Non-pigmented ciliary epithelial cell (primary cell): ENCODE results near the gene MSLN.

Experiments
- DNase-seq: peaks from one replicate; pipeline ENCODE4 v3.0.0-alpha.2; 2010; ENCODE audit warnings: low read depth

Gene MSLN

DNA sequence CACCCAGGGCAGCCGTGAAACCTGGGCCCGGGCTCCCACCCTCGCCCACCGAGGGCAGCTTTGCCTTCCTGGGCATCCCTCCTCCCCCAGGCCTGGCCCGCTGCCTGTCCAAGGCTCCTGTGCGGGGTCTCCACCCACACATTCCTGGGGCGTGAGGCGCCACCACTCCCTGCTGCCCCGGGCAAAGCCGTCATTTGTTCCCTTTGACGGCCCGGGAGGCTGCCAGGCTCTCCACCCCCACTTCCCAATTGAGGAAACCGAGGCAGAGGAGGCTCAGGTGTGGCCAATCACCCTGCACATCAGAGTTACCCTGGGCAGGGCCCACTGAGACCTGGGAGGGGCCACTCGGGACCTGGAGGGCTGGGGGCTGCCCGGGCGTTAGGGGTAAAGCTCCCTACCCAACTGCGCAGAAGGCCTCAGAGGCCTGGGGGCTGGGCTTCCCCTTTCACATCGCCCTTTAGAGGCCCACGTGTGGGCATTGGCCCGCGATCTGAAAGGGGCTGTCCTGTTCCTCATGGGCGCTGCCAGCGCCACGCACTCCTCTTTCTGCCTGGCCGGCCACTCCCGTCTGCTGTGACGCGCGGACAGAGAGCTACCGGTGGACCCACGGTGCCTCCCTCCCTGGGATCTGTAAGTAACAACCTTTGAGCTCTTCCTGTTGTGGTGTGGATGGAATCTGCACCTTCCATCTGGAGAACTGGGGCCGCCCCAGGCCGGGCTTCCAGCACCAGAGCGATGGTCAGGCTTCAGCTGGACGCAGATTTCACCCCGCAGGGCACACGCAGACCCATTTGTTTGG, at the start of gene MSLN:
MSLN (plus strand) TSS at position 190 of the 799 bp plus-strand sequence. CDS start 1,947 bp downstream, outside the sequence.
- no peak for DNase-seq

DNA sequence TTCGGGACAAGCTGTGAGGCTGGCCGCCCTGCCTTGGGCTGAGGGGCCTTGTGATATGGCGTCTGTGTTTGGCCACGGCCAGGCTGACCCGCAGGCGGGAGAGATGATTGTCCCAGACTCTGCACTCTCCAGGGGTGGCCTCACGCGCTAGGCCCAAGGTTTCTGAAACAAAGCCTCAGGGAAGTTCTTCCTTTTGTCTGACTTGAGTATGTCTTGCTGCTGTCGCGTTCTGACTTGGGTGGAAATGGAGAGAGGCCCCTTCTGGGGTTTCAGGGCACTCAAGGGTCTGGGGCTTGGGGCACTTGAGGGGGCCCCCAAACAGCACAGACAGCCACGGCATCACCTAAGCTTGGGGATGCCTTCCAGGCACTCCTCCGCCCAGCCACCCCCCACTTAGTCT, 49.5 kb upstream of the MSLN start:
- no peak for DNase-seq

DNA sequence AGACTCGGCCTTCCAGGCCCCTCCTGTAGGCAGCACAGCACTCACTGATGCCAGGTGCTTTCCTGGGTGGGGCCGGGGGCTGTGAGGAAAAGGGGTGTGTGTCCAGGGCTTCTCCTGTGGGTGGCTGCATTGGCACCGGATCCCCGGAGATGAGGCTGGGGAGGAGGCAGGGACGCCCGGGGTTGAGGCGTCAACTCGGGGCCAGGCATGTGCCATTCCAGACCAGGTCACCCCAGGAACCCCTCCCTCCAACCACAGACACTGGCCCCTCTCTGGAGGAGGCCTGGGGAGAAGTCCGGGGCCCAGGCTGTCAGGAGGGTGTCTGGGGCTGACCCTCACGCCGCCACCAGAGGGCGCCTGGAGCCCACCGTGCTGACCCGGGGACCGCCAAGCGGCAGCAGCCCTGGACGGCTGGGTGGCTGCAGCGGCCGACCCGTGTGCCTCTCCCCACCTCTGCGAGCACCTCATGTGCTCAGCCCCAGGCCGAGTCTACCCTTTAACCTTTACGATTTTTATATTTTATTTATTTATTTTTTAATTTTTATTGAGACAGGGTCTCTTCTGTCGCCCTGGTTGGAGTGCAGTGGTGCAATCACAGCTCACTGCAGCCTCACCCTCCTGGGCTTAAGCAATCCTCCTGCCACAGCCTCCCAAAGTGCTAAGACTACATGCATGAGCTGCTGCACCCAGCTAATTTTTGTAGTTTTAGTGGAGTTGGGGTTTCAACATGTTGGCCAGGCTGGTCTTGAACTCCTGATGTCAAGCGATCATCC, 48.8 kb upstream of the MSLN start:
- no peak for DNase-seq

DNA sequence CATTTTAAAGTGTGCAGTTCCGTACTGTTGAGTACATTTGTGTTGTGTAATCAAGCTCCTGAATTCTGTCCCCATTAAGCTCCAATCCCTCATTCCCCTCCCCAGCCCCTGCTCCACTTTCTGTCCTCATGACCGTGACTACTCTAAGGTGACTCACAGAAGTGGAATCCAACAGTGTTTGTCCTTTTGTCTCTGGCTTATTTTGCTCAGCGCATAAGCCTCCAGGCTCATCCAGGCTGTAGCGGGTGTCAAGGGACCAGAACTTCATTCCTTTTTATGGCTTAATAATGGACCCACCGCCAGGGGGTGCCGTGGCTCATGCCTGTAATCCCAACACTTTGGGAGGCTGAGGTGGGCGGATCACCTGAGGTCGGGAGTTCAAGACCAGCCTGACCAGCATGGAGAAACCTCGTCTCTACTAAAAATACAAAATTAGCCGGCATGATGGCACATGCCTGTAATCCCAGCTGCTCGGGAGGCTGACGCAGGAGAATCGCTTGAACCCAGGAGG, 47.7 kb upstream of the MSLN start:
- DNase-seq: peak; percentile 88

DNA sequence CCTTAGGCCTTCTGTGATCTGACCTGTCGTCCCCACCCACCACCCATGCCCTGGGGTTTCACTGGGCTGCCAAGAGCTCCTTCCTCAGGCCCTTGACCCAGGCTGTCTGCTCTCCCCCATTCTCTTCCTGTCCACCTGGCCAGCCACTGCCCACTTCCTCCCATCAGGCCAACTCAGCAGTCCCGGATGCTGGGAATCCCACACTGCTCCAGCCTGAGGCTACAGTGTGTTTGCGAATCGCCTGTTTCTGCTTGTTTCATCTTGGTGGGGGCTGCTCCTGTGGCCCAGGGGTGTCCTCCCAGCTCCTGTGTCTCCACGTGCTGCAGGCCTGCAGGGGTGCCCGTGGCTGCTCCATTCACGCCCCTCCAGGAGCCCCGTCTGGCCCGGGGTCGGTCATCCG, 46.5 kb upstream of the MSLN start:
- no peak for DNase-seq

DNA sequence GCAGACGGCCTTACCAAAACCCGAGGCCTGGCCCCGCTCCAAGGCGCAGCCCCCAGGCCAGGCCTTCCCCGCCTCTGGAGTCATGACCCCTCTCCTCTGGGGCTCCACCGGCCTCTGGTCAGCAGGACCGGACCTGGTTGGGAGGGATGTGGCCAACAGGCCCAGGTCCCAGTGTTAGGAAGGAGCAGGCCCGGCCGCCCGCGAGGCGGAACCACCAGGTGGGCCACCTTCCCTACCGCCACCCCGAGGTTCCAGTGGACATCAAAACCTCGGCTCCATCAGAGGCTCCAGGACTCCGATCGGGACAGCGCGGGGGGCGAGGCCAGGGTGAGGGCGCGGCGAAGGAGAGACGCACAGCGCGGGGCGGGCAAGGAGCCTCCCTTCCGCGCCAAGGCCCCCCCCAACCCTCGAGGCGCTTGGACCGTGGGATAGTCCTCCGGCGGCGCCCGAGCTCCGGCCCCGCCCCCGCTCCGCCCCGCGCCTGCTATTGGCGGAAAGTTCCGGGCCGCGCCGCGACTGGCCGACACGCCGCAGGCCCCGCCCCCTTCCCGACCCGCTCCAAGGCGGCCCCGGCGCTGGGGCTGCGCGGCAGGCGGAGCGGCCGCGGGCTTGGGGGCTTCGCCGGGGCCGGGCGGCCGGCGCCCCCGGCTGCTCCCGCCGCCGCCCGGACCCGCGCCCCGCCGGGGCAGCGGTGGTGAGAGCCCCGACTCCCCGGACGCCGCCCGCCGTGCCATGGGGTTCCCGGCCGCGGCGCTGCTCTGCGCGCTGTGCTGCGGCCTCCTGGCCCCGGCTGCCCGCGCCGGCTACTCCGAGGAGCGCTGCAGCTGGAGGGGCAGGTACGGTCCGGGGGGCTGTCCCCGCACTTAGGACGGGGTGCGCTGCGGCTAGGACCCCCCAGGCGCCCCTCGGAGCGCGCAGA, 45.7 kb upstream of the MSLN start, which contains the start of gene METRN:
METRN (plus strand) TSS at position 561 of the 919 bp plus-strand sequence; CDS start at position 733, 172 bp downstream.
- no peak for DNase-seq

DNA sequence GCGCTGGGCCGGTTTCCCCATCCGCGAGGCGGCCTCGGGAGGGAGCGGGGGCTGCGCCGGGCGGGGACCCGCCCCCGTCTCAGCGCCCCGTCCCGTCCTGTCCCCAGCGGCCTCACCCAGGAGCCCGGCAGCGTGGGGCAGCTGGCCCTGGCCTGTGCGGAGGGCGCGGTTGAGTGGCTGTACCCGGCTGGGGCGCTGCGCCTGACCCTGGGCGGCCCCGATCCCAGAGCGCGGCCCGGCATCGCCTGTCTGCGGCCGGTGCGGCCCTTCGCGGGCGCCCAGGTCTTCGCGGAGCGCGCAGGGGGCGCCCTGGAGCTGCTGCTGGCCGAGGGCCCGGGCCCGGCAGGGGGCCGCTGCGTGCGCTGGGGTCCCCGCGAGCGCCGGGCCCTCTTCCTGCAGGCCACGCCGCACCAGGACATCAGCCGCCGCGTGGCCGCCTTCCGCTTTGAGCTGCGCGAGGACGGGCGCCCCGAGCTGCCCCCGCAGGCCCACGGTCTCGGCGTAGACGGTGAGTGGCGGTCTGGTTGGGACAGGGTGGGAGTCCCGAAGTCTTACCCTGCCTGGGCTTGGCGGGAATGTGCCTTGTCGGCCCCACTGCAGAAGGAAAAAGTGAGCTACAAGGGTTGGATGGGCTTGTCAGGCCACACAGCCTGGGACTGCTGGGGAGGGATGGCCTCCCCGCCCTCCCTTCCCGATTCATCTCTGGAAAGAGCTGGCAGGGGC, 44.9 kb upstream of the MSLN start:
- DNase-seq: no peak

DNA sequence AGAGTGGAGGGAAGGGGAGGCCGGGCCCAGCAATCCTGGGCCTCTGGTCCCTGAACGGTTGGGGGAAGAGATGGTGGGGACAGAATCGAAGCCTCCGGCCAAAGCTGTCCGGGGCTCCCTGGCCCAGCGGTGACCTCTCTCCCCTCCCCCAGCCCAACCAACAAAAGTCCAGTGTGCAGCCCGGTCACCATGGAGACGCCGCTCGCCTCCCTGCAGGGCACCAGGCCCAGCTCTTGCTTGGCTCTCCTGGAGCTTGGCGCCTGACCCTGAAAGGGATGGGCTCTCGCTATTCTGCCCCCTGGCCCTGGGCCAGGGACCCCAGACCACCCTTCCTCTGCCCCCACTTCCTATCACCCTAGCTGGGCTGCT, 44.4 kb upstream of the MSLN start:
- no peak for DNase-seq

DNA sequence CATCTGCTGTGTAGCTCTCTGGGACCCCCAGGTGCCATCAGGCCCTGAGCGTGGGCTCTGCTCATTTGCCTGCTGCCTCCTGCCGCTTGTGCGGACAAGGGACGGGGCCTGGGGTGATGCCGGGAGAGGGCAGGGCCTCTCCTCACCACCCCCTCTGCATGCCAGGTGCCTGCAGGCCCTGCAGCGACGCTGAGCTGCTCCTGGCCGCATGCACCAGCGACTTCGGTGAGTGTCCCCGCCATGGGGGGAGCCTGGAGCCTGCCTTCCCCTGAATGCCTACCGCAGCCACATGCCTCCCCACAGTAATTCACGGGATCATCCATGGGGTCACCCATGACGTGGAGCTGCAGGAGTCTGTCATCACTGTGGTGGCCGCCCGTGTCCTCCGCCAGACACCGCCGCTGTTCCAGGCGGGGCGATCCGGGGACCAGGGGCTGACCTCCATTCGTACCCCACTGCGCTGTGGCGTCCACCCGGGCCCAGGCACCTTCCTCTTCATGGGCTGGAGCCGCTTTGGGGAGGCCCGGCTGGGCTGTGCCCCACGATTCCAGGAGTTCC, 43.7 kb upstream of the MSLN start:
- DNase-seq: no peak

DNA sequence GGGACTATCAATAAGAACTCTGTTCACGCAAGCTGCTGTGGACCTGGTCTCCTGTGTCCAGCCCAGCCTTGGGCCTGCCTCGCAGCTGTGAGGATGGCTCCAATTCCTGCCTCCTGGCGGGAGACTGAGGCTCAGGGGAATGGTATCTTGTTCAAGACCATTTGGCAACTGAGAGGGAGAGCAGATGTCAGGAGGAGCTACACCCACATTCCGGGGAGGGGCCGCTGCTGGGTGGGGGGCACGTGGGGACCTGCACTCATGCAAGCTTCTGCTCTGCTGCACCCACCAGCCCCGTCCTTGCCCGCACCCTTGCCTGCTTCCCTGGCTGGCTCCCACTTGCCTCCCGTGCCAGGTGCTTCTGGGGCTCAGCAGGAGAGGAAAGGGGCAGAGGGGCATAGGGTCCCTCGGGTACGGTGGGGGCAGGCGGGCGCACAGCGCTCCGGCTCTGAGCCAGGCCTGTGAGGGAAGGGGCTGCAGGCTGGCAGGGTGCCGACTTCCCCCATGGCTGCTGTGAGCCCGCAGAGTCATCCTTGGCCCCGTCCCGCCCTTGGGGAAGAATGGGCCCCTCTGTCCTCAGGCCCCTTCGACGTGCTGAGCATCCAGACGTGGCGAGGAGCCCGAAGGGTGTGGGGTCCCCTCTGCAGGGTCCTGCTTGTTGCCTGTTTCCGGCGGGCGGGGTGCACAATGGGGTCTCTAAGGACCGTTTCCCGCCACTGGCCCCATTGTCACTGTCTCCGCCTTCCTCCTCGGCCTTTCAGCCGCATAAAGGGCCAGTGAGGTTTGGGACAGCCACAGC, 42.9 kb upstream of the MSLN start:
- no peak for DNase-seq

DNA sequence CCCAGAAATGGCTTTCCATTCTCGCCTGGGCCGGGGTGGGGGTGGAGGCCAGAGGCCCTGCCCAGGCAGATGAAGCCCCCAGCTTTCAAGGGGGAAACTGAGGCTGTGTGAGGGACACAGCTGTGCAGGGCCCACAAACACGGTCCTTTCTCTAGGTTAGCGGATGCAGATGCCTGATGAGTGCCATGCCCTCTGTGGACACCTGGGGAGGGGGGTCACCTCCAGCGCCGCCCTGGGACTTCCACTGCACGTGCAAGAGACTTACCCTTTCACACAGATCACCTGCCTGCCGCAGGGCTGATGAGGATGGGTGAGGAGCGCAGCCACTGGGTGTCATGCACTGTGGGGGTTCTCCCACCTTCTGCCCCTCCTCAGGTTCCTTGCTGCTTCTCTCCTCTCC, 42.1 kb upstream of the MSLN start:
- no peak for DNase-seq

DNA sequence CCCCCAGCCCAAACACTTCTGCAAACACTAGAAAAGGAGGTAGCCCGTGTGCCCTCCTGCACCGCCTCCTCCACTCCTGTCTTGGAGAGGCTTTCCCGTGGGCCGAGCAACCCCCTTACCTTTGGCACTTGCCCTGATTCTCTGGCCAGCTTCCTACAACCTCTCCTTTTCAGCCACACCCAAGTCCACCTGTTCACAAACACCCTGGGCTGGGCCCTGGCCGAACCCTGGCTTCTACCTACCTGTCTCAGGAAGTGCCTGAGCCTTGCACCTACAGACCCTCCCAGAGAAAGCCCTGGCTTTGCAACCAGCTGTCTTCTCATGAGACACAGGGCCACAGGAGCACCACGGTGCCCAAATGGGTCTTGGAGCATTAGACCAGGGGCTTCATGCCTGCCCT, 41.6 kb upstream of the MSLN start:
- DNase-seq: no peak

DNA sequence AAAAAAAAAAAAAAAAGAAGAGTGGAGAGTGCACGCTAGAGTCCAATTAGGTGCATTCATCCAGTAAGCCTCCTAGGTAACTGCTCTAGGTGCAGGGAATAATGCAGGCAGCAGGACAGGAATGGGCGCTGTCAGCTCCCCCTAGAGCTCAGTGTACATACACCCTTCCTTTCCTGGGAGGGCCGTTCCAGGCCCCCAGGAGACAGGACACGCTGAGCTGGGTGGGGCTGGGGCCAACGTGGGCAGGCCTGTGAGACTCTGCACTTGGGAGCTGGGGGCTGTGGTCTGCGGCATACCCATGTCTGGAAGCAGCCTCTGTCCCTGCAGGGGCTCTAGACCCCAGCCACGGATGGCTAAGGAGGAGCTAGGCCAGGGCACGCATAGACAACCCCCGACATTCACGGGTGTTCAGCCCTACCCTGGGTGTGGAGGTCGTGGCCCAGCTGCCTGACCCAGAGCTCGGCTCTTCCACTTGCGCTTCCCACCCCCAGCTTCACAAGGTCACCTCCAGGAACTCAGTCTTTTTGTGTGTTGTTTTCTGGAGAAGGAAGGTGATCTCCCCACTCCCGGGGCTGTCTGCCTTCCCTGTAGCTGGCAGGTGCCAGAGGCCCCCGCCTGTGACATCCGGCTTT, 40.6 kb upstream of the MSLN start:
- DNase-seq: no peak

DNA sequence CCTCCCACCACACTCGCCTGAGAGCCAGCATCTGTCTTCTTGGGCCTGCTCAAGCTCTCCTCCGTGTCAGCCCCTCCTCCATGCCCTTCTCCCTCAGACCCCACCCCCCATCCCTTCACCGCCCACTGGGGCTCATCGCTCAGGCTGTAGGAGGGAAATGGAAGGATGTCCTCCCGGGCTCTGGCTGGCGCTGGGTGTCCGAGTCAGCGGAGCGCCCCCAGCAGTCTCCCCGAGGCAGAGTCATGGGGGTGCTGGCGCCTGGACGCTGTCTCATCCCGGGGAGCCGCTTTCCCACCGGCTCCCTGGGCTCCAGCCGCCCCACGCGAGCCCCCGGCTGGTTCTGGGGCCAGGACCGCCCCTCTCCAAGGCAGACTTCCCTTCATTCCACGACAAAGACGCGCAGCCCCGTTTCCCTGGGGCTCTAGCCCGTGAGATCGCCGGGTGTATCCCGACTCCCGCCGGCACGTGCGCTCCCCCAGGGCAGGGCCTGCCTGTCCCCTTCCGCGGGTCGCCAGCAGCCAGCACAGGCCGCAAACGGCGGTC, 40.0 kb upstream of the MSLN start:
- DNase-seq: no peak

DNA sequence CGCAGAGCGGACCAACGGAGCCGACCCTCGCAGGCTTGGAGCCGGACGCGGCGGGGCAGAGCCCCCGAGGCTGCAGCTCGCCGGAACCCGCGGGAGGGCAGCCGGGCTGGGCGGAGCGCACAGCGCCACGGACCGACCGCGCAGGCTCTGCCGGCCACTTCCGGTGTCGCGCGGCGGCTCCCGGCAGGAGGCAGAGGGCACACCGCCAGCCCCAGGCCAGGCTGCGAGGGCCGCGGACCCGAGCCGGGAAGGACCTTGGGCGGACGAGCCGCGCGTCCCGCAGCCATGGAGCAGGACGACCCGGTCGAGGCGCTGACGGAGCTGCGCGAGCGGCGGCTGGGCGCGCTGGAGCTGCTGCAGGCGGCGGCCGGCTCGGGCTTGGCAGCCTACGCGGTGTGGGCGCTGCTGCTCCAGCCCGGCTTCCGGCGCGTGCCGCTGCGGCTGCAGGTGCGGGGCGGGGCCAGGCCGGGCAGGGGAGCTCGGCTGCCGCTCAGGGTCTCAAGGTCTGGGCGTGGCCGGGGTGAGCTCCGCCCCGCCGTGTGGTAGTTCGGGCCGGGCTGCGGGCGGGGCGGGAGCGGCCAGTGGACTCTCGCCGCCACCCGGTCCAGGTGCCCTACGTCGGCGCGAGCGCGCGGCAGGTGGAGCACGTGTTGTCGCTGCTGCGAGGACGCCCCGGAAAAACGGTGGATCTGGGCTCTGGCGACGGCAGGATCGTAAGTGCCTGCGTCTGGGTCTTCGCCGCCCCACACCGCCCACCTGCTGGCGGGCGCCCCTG, 39.4 kb upstream of the MSLN start, which contains the start of gene ANTKMT:
ANTKMT (plus strand) TSS at position 157 of the 775 bp plus-strand sequence; CDS start at position 286, 129 bp downstream.
- no peak for DNase-seq

DNA sequence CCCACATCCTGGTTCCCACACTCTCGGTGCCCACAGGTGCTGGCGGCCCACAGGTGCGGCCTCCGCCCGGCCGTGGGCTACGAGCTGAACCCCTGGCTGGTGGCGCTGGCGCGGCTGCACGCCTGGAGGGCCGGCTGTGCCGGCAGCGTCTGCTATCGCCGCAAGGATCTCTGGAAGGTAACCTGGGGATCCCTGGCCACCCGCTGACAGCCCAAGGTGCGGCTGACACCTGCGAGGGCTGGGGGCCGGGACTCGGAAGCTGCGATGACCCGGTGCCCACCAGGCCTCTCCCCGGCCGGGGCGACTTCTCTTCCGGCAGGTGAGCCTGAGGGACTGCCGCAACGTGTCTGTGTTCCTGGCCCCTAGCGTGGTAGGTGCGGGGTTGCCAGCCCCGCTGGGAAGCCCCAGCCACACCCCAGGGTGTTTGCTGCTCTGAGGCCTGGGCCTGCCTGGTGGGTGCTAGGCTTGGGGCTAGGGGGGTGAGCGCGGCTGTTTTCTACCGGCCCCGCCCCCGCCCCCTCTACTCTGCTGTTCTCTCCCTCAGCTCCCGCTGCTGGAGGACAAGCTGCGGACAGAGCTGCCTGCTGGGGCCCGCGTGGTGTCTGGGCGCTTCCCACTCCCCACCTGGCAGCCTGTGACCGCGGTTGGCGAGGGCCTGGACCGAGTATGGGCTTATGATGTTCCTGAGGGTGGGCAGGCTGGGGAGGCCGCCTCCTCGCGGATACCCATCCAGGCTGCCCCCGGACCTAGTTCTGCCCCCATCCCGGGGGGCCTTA, 38.6 kb upstream of the MSLN start:
- no peak for DNase-seq

DNA sequence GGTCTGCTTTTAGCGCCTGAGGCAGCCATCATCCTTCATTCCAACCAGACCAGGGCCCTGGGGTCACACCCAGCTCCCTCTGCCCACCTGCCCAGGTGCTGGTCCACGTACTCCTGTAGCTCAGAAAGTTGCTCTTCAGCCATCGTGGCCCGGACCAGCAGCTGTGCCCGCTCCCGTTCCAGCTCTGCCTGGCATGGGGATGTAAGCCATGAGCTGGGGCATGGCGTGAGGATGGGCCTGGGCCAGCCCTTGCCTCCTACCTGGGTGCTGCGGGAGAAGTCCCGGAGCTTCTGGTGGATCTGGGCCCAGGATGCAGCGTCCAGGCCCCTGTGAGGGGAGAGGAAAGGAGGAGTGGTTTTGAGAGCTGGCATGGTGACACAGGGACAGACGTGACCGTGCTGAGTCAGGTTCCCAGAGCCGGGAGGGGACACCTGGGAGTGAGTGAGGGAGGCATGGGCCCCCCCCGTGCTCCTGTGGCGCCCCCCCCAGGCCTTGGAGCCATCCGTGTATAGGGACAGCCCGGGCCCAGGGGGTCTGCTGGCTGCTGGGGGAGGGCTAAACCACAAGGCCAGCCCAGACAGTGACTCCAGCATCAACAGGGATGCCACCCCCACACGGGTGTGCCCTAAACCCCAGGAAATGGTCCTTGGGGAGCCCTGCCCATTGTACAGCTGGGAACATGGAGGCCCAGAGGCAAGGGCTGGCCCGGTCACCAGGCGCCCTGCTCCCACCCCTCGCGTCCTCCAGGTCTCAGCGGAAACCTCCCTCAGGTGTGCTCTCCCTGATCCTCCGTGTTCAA, 37.5 kb upstream of the MSLN start:
- DNase-seq: no peak
